HUES48 (cell line): ENCODE results near the gene SNX9.
"Not testable (repeated sequence)": the region's sequence is repeated elsewhere in the genome, so short reads cannot be mapped to it uniquely, and the experiment has no call there.

Source experiments
- H3K27ac ChIP-seq: one replicate; pipeline ENCODE4 v1.7.0; 2013; ENCODE audit warnings: low read depth, low read length, inconsistent platforms
- H3K27me3 ChIP-seq: 2 replicates; pipeline ENCODE4 v1.6.1; 2013; ENCODE audit warnings: mild to moderate bottlenecking, low read length; ENCODE audit not compliant: control insufficient read depth, insufficient read depth
- H3K36me3 ChIP-seq: 2 replicates; pipeline ENCODE4 v1.6.1; 2013; ENCODE audit warnings: low read length; ENCODE audit not compliant: control insufficient read depth, insufficient read depth
- H3K4me1 ChIP-seq: 2 replicates; pipeline ENCODE4 v1.6.1; 2013; ENCODE audit warnings: mild to moderate bottlenecking, low read length; ENCODE audit not compliant: control insufficient read depth, insufficient read depth
- H3K4me3 ChIP-seq: 2 replicates; pipeline ENCODE4 v1.5.1; 2013; ENCODE audit warnings: mild to moderate bottlenecking, low read depth, low read length
- H3K9ac ChIP-seq: 2 replicates; pipeline ENCODE4 v1.6.1; 2013; ENCODE audit warnings: mild to moderate bottlenecking, low read depth, low read length, moderate library complexity
- H3K9me3 ChIP-seq: 2 replicates; pipeline ENCODE4 v1.6.1; 2013; ENCODE audit warnings: low read length; ENCODE audit not compliant: control insufficient read depth, insufficient read depth

Gene SNX9

DNA sequence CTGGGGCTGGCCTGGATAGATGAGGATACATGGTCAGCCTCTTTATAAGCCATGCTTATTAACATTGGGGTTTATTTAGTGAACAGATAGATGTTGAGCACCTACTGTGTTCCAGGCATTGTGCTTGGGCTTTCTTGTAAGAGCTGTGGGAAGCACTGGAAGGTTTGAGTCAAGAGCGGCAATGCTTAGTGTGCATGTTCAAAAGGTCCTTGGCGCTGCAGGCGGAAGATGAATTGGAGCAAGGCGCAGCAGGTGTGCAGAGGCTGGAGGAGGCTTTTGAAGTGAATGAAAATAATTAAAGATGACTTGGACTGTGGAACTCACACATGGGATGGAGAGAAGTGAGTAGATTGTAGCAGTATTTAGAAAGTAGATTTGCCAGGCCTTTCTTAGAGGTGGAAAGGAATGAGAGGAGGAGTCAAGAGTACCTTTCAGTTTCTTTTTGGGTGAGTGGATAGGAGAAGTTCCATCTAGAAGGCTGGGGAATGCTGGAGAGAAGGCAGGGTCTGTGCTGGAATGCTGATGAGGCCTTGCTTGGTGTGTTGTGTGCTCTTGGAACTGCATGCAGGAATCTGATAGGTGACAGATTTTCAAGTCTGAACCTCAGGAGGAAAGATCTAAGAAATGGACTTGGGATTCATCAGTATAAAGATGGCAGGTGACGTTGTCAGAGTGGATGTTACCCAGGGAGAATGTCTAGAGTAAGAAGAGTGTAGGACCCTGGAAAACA is 26.4 kb downstream of the SNX9 start:
- Histone ChIP-seq H3K4me3 (no peak overlapping the region), H3K9me3 (no peaks in the 10 kb centered on the region), H3K27me3 (no peaks in the 10 kb centered on the region), H3K4me1 (peaks cover 37% of the 10 kb centered on the region), H3K36me3 (no peaks in the 10 kb centered on the region), H3K9ac (no peak overlapping the region), H3K27ac (no peak overlapping the region)

DNA sequence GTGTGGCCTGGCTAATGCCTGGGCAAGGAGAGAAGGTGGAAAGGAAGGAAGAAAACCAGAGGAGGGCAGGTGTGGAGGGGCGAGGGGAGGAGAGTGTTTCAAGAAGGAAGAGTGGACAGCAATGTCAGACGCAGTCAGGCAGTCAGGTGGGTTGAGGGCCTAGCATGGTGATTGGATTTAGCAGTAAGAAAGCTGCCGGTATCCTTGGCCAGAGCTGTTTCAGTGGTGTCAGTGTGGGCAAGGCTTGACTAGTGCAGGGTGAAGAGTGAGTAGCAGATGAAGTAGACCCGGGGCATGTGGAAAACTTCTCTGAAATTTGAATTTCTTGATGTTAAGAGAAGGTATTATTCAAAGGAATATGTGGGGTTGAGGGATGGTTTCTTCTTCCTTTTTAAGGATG is 27.0 kb downstream of the SNX9 start:
- Histone ChIP-seq H3K27ac (no peak overlapping the region), H3K27me3 (no peaks in the 10 kb centered on the region), H3K4me3 (no peak overlapping the region), H3K9me3 (no peaks in the 10 kb centered on the region), H3K9ac (no peak overlapping the region), H3K36me3 (no peaks in the 10 kb centered on the region), H3K4me1 (peaks cover 37% of the 10 kb centered on the region)

DNA sequence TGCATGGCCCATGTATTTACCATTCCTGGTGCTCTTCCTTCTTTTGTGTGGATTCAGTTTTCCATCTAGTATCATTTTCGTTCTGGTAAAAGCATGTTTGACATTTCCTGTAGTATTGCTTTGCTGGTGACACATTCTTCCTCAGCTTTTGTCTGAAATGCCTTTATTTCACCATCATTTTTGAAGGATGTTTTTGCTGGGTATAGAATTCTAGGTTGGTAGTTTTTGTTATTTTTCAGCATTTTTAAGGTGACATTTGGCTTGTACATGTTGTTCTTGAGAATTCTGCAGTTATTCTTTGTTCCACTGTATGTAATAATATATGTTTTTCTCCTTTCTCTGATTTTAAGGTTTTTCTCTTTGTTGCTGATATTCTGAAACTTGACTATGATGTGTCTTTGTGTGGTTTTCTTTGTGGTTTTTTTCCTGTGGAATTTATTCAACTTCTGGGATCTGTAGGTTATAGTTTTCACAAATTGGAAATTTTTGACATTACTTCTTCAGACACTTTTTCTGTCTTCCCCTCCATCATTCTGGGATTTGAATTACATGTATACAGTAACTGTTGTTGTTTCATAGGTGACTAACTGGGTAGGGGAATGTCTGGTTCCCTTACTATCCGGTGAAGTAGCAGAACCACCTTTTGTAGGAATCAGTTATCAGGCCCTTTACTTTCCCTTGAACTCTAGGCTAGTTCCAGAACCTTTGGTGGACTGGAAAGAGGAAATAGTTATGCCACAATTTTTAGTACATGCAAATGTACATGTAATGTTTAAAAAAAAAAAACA is 30.2 kb downstream of the SNX9 start:
- Histone ChIP-seq H3K4me1 (peaks cover 18% of the 10 kb centered on the region), H3K36me3 (no peaks in the 10 kb centered on the region), H3K9ac (no peak overlapping the region), H3K27ac (no peak overlapping the region), H3K9me3 (no peaks in the 10 kb centered on the region), H3K27me3 (no peaks in the 10 kb centered on the region), H3K4me3 (no peak overlapping the region)

DNA sequence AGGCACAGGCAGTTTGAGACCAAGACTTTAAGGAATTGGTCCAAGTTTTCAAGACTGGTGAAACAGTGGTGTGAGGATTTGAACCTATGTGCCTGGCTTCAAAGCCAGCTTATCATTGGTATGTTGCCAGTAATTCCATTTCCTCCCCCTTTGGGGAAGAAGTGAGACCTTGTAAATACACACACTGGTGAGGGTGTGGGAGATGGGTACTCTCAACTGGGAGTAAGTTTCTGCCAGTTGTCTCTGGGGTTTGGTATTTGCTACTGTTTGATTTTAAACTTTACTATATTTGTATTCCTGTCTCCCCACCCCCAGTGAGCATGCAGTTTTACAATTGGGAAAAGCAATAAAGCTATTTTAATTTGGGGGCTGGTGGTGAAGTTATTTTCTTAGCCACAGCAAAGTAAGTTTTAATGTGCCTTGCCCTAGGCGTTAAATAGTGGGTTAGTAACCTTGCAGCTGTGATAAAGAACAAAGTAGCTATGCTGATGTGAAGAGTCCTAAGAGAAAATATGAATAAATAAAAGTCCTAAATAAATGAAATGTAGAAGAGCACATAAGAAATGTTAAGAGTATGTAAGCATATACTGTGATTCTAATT is 31.0 kb downstream of the SNX9 start:
- Histone ChIP-seq H3K4me1 (peaks cover 13% of the 10 kb centered on the region), H3K4me3 (no peak overlapping the region), H3K27ac (no peak overlapping the region), H3K9me3 (no peaks in the 10 kb centered on the region), H3K27me3 (no peaks in the 10 kb centered on the region), H3K36me3 (no peaks in the 10 kb centered on the region), H3K9ac (no peak overlapping the region)

DNA sequence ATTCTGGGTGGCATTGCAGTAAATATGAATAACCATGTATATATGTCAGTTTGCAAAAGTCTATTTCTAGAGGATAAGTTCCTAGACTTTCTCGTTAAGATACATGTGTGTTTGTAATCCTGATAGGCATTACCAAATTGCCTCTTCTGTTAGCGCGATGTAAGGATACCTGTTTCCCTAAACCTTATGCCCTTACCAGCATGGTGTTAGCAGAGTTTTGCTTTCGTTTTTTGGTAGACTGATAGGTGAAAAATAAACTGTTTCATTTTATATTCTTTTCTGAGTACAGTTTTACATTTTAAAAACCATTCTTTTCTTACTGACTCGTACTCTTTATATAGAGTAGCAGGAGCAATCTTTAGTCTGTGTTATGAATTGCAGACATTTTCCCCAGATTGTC is 32.3 kb downstream of the SNX9 start:
- no peak overlapping the region for H3K27ac ChIP-seq
- no peak overlapping the region for H3K9ac ChIP-seq
- H3K4me3 ChIP-seq = no peak overlapping the region
- H3K36me3 ChIP-seq = no peaks in the 10 kb centered on the region
- no peaks in the 10 kb centered on the region for H3K9me3 ChIP-seq
- peaks cover 11% of the 10 kb centered on the region for H3K4me1 ChIP-seq
- H3K27me3 ChIP-seq = no peaks in the 10 kb centered on the region

DNA sequence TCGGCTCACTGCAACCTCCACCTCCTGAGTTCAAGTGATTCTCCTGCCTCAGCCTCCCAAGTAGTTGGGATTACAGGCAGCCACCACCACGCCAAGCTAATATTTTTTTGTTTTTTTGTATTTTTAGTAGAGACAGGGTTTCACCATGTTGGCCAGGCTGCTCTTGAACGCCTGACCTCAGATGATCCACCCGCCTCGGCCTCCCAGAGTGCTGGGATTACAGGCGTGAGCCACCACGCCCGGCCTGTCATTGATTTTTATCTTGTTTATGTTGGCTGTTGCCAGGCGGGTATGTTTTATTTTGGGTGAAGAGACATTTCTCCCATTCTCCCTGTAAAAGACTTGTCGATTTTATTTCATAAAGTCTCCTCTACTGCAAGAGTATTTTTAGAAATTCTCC is 32.8 kb downstream of the SNX9 start:
- not testable (repeated sequence) for H3K4me3 ChIP-seq

DNA sequence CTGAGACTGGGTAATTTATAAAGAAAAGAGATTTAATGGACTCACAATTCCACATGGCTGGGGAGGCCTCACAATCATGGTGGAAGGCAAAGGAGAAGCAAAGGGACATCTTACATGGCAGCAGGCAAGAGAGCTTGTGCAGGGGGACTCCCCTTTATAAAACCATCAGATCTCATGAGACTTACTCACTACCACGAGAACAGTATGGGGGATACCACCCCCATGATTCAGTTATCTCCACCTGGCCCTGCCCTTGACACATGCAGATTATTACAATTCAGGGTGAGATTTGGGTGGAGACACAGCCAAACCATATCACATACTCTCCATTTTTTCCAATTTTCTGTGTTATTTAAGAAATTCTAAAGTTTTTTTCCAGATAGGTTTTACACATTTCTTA is 35.6 kb downstream of the SNX9 start:
- H3K36me3 ChIP-seq, H3K4me3 ChIP-seq, H3K27me3 ChIP-seq, H3K9me3 ChIP-seq, H3K9ac ChIP-seq, H3K27ac ChIP-seq: not testable (repeated sequence)
- peaks cover 17% of the 10 kb centered on the region for H3K4me1 ChIP-seq

More for the DNA sequence above, 32.8 kb downstream of the SNX9 start:
- H3K36me3 ChIP-seq, H3K27ac ChIP-seq, H3K9ac ChIP-seq, H3K9me3 ChIP-seq, H3K27me3 ChIP-seq: not testable (repeated sequence)
- peaks cover 16% of the 10 kb centered on the region for H3K4me1 ChIP-seq

DNA sequence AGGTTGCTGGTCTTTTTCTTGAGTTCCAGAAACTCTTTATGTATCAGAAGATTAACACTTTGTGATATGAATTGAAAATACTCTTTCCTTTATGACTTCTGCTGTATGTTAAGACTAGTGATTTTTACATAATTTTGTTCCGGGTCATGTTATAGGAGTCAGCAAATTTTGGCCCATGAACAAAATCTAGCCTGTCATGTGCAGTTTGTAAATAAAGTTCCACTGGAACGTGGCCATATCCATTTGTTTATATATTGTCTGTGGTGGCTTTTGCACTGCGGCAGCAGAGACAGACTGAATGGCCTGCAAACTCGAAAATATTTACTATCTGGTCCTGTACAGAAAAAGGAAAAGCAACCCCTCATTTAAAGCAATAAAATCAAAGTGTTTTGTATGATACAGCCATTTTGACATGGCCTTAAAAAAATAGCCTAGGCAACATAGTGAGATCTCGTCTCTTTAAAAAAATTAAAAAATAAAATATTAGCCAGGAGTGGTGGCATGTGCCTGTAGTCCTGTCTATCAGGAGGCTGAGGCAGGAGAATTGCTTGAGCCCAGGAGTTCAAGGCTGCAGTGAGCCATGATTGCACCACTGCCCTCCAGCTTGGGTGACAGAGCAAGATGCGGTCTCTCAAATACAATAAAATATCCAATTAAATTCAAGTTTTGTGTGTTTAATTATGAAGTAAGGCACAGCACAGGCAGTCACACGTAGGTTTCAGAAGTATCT is 36.9 kb downstream of the SNX9 start:
- H3K4me1 ChIP-seq = peaks cover 17% of the 10 kb centered on the region
- H3K9ac ChIP-seq = no peak overlapping the region
- no peak overlapping the region for H3K27ac ChIP-seq
- no peaks in the 10 kb centered on the region for H3K36me3 ChIP-seq
- no peak overlapping the region for H3K4me3 ChIP-seq
- no peaks in the 10 kb centered on the region for H3K27me3 ChIP-seq
- H3K9me3 ChIP-seq = no peaks in the 10 kb centered on the region

DNA sequence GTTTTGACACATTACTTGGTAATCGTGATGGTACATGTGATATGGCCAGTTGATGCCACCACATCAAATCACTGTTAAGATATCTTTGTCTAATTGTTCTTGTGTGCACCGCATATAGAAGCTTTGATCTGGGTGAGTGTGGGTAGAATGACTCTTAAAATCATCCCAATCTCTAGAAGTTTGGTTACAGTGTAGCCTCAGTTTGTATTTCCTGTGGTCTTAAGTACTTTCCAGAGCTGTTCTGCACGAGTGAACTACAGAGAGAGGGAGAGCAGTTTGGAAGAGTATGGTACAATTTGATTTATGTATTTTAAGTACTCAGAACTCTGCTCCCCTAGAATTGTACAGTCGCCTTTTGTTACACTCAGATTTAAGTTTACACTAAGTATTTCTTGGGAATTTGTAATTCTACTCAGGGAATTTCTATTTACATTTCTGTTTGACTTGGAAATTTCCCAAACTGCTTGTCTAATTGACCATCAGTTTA is 37.5 kb downstream of the SNX9 start:
- H3K4me1 ChIP-seq = peaks cover 17% of the 10 kb centered on the region
- no peaks in the 10 kb centered on the region for H3K27me3 ChIP-seq
- no peak overlapping the region for H3K9ac ChIP-seq
- no peaks in the 10 kb centered on the region for H3K36me3 ChIP-seq
- H3K27ac ChIP-seq = no peak overlapping the region
- H3K4me3 ChIP-seq = no peak overlapping the region
- H3K9me3 ChIP-seq = no peaks in the 10 kb centered on the region

DNA sequence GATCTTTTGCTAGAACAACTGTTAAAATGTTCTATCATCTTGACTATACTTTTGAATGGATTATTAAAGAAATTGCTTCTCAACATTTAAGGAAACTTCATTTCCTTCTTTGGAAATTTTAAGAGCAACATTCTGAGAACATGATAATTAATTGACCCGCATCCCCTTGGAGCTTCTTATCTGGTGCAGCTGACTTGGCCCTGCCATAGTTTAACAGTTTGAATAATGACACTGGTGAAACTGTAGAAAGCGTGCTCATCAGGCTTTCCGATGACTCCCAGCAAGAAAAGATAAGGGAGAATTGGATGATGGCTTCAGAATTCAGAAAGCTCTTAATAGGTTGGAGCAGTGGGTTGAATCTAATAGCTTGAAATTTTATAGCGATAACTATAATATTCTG is 38.1 kb downstream of the SNX9 start:
- Histone ChIP-seq H3K27ac (no peak overlapping the region), H3K9ac (no peak overlapping the region)

More for the DNA sequence above, 38.1 kb downstream of the SNX9 start:
- peaks cover 17% of the 10 kb centered on the region for H3K4me1 ChIP-seq
- H3K27me3 ChIP-seq = no peaks in the 10 kb centered on the region
- H3K4me3 ChIP-seq = no peak overlapping the region
- no peaks in the 10 kb centered on the region for H3K9me3 ChIP-seq
- H3K36me3 ChIP-seq = no peaks in the 10 kb centered on the region
